ENCODE results near the gene PTGER1. TPM values are rescaled to one million over a fixed set of nuclear protein-coding genes. Genes with fewer than 3 reads are reported as not detected.
"Not testable (repeated sequence)": the region's sequence is repeated elsewhere in the genome, so short reads cannot be mapped to it uniquely, and the experiment has no call there.

PTGER1 gene
- total and polyA plus RNA-seq, 2 experiments from 2014 or later = 0.57 TPM; not detected in 1

DNA sequence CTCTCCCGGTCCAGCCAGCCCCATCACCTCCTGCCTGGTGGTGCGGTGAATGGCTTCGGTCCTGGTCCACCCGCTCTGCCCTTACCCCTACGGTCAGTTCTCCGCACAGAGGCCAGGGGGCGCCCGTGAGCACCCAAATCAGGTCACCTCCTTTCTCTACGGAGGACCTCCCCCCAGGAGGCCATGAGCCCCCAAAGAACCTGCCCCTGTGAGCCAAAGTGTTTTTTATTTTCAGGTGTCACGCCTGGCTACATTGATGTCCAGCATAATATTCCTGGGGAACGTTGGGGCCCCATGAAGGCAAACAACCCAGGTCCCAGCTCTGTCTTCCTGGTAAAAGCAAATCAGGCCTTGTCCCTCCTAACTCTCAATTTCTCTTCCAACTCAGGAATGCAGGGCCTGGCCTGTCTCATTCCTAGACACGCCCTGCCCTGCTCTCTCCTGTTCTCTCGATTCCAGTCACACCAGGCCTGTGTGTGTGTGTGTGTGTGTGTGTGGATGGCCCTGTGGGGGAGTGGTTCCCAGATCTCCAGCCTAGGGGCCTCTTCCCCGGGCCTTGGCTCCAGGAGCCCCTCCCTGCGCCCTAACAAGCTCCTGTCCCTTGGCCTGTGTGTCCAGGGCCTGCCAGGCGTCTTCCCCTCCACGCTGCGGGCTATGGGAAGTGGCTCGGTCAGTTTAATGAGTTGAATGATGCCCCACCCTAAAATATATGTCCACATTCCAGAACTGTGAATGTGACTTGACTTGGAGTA is 30.5 kb upstream of the PTGER1 start:
- Histone ChIP-seq H3K27me3 (ENCODE audit: insufficient read depth) (no peaks in the 10 kb centered on the region), H2AFZ (peak overlapping the region; percentile 94), H3K4me1 (ENCODE audit: insufficient read depth) (peaks cover 7% of the 10 kb centered on the region; the same call in 1 of the 2 replicates), H3K36me3 (ENCODE audit: insufficient read depth) (no peaks in the 10 kb centered on the region), H3K27ac (ENCODE audit: low read depth) (no peak overlapping the region), H3K9me2 (ENCODE audit: insufficient read depth) (no peaks in the 10 kb centered on the region), H3F3A (replicated peaks; ENCODE audit: low read depth) (0 out of 2 replicates have a peak, but pooled peaks cover 3% of the 10 kb centered on the region), H3K79me2 (replicated peaks; ENCODE audit: insufficient read depth) (no peaks in the 10 kb centered on the region), H4K20me1 (replicated peaks; ENCODE audit: insufficient read depth) (no peaks in the 10 kb centered on the region), H3K4me2 (no peak overlapping the region), H3K4me3 (no peak overlapping the region)
- H3K27me3 Mint-ChIP-seq (ENCODE audit: insufficient read depth, low read depth, poor library complexity) = peaks cover 11% of the 10 kb centered on the region
- DNase-seq (ENCODE audit: low spot score) (peak; percentile 89), ATAC-seq (peak; percentile 97)
- peaks cover 13% of the 10 kb centered on the region for H3K4me1 Mint-ChIP-seq
- H3K4me3 Mint-ChIP-seq = peak overlapping the region; percentile 31; the same call in 1 of the 3 replicates
- no peaks in the 10 kb centered on the region for H3K9me3 Mint-ChIP-seq
- peak overlapping the region; percentile 82 for H3K27ac Mint-ChIP-seq
- TF ChIP-seq ZNF114 (CRISPR knock-in tag; IDR thresholded peaks at IDR 0.05) = no peak
- TF ChIP-seq CREB1 (CRISPR knock-in tag; IDR thresholded peaks at IDR 0.05; ENCODE audit: low read depth) = 0 out of 2 replicates have a peak, but pooled peaks have one; percentile 31
- TF ChIP-seq, protein P1, sequence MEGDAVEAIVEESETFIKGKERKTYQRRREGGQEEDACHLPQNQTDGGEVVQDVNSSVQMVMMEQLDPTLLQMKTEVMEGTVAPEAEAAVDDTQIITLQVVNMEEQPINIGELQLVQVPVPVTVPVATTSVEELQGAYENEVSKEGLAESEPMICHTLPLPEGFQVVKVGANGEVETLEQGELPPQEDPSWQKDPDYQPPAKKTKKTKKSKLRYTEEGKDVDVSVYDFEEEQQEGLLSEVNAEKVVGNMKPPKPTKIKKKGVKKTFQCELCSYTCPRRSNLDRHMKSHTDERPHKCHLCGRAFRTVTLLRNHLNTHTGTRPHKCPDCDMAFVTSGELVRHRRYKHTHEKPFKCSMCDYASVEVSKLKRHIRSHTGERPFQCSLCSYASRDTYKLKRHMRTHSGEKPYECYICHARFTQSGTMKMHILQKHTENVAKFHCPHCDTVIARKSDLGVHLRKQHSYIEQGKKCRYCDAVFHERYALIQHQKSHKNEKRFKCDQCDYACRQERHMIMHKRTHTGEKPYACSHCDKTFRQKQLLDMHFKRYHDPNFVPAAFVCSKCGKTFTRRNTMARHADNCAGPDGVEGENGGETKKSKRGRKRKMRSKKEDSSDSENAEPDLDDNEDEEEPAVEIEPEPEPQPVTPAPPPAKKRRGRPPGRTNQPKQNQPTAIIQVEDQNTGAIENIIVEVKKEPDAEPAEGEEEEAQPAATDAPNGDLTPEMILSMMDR (conservative IDR thresholded peaks at IDR 0.05; ENCODE audit: low read depth in 2 of 2) = peak; percentile 89 to 91
- H3K36me3 Mint-ChIP-seq (ENCODE audit: low read depth) = no peaks in the 10 kb centered on the region

- H3K27me3 Mint-ChIP-seq (ENCODE audit: insufficient read depth, low read depth, poor library complexity) = peaks cover 14% of the 10 kb centered on the region
Observed at GRCh38 chr19:14504575-14504974, 29.4 kb upstream of the PTGER1 start.

GRCh38 chr19:14503285-14503684 is 28.1 kb upstream of the PTGER1 start:
- Mint-ChIP-seq H3K4me1 (peaks cover 11% of the 10 kb centered on the region), H3K27ac (no peak overlapping the region)
- TF ChIP-seq EZH2phosphoT487 (IDR thresholded peaks at IDR 0.05; ENCODE audit: unreplicated experiment) (no peak), ZNF331 (CRISPR knock-in tag; IDR thresholded peaks at IDR 0.05; ENCODE audit: low read depth) (no peak), ETS1 (IDR thresholded peaks at IDR 0.05) (no peak), NANOG (IDR thresholded peaks at IDR 0.05; ENCODE audit: borderline replicate concordance) (no peak), STAT1 (IDR thresholded peaks at IDR 0.05; ENCODE audit: unreplicated experiment) (no peak), CREB1 (CRISPR knock-in tag; IDR thresholded peaks at IDR 0.05; ENCODE audit: low read depth) (no peak), ZNF114 (CRISPR knock-in tag; IDR thresholded peaks at IDR 0.05) (no peak)
- TF ChIP-seq, protein P1 (conservative IDR thresholded peaks at IDR 0.05; ENCODE audit: low read depth in 2 of 2) = no peak
- TF ChIP-seq, protein P2, sequence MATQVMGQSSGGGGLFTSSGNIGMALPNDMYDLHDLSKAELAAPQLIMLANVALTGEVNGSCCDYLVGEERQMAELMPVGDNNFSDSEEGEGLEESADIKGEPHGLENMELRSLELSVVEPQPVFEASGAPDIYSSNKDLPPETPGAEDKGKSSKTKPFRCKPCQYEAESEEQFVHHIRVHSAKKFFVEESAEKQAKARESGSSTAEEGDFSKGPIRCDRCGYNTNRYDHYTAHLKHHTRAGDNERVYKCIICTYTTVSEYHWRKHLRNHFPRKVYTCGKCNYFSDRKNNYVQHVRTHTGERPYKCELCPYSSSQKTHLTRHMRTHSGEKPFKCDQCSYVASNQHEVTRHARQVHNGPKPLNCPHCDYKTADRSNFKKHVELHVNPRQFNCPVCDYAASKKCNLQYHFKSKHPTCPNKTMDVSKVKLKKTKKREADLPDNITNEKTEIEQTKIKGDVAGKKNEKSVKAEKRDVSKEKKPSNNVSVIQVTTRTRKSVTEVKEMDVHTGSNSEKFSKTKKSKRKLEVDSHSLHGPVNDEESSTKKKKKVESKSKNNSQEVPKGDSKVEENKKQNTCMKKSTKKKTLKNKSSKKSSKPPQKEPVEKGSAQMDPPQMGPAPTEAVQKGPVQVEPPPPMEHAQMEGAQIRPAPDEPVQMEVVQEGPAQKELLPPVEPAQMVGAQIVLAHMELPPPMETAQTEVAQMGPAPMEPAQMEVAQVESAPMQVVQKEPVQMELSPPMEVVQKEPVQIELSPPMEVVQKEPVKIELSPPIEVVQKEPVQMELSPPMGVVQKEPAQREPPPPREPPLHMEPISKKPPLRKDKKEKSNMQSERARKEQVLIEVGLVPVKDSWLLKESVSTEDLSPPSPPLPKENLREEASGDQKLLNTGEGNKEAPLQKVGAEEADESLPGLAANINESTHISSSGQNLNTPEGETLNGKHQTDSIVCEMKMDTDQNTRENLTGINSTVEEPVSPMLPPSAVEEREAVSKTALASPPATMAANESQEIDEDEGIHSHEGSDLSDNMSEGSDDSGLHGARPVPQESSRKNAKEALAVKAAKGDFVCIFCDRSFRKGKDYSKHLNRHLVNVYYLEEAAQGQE (IDR thresholded peaks at IDR 0.05; ENCODE audit: unreplicated experiment) = no peak

More at GRCh38 chr19:14504575-14504974, 29.4 kb upstream of the PTGER1 start:
- not testable (repeated sequence) for H4K20me1 ChIP-seq (replicated peaks; ENCODE audit: insufficient read depth); H2AFZ ChIP-seq; H3K9me3 Mint-ChIP-seq; ATAC-seq; H3K9me2 ChIP-seq (ENCODE audit: insufficient read depth); H3K36me3 Mint-ChIP-seq (ENCODE audit: low read depth); H3K79me2 ChIP-seq (replicated peaks; ENCODE audit: insufficient read depth); H3K4me3 ChIP-seq; H3K4me3 Mint-ChIP-seq; H3F3A ChIP-seq (replicated peaks; ENCODE audit: low read depth); DNase-seq (ENCODE audit: low spot score); H3K36me3 ChIP-seq (ENCODE audit: insufficient read depth); H3K4me2 ChIP-seq; H3K4me1 ChIP-seq (ENCODE audit: insufficient read depth); H3K27me3 ChIP-seq (ENCODE audit: insufficient read depth); H3K27ac ChIP-seq (ENCODE audit: low read depth); H3K27ac Mint-ChIP-seq
- H3K4me1 Mint-ChIP-seq = peaks cover 11% of the 10 kb centered on the region

More at GRCh38 chr19:14503285-14503684, 28.1 kb upstream of the PTGER1 start:
- Histone ChIP-seq H3K4me3 (no peak overlapping the region), H4K20me1 (replicated peaks; ENCODE audit: insufficient read depth) (no peaks in the 10 kb centered on the region), H3K4me2 (no peak overlapping the region), H3K9me2 (ENCODE audit: insufficient read depth) (no peaks in the 10 kb centered on the region), H2AFZ (no peak overlapping the region), H3K36me3 (ENCODE audit: insufficient read depth) (no peaks in the 10 kb centered on the region), H3K27ac (ENCODE audit: low read depth) (no peak overlapping the region), H3K4me1 (ENCODE audit: insufficient read depth) (peaks cover 7% of the 10 kb centered on the region; the same call in 1 of the 2 replicates), H3K27me3 (ENCODE audit: insufficient read depth) (no peaks in the 10 kb centered on the region), H3F3A (replicated peaks; ENCODE audit: low read depth) (0 out of 2 replicates have a peak, but pooled peaks cover 3% of the 10 kb centered on the region), H3K79me2 (replicated peaks; ENCODE audit: insufficient read depth) (no peaks in the 10 kb centered on the region)
- DNase-seq (ENCODE audit: low spot score) (no peak), ATAC-seq (no peak)
- Mint-ChIP-seq H3K4me3 (no peak overlapping the region), H3K36me3 (ENCODE audit: low read depth) (no peaks in the 10 kb centered on the region), H3K27me3 (ENCODE audit: insufficient read depth, low read depth, poor library complexity) (peaks cover 14% of the 10 kb centered on the region), H3K9me3 (no peaks in the 10 kb centered on the region)

Measured in GM23338 (cell line).